Gastroesophageal sphincter (tissue), 2 donors: ENCODE measurements around the gene B4GALT7.

Experiments used
- POLR2A ChIP-seq, 2 donors: fragments of 450-650 bp; IDR thresholded peaks; one replicate each; pipeline ENCODE4 v1.6.1; 2017; ENCODE audit warnings: antibody characterized with exemption in 2 of 2, mild to moderate bottlenecking in 2 of 2, moderate library complexity in 1 of 2
- POLR2AphosphoS5 ChIP-seq: sonication (generic); formaldehyde crosslinking; IDR thresholded peaks from one replicate; pipeline ENCODE4 v1.6.1; 2017; ENCODE audit warnings: antibody characterized with exemption

DNA sequence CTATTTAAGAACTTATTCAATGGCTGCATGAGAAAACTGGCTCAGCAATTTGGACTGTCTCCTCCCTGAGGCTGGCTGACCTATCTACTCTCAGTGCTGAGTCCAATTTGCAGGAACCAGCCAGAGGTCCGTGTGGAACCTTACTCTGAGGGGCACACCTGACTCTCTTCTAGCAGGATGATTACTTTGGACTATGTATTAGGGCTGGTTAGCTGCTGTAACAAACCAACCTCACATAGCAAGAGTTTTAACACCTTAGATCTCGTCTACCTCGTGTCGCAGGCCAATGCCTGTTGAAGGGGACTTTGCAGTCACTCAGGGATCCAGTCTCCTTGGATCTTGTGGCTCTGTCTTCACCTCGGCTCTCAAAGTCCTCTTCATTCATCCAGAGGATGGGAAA, 42.1 kb upstream of the B4GALT7 start:
- TF ChIP-seq POLR2AphosphoS5 (no peak), POLR2A (IDR thresholded peaks at IDR 0.05) (no peak)
